Muscle of arm (tissue), 12 donors: Measurements from ENCODE around the gene BYSL. TPM values are rescaled to one million over a fixed set of nuclear protein-coding genes. Genes with fewer than 3 reads are reported as not detected.

Experiments
- DNase-seq: peaks from one replicate; pipeline ENCODE4 v3.0.0-alpha.2; 2013
- polyA plus RNA-seq, 12 donors: library from polyadenylated mRNA; unstranded; fragments of 120-200 nt; gene quantifications; one replicate each; pipeline ENCODE4 v1.2.1, GENCODE V29; 2013; ENCODE audit not compliant: insufficient read length in 12 of 12

The BYSL gene
- polyA plus RNA-seq, 12 donors, result 21.7 to 35.4 (median 32.0) TPM; not detected in 2

DNA sequence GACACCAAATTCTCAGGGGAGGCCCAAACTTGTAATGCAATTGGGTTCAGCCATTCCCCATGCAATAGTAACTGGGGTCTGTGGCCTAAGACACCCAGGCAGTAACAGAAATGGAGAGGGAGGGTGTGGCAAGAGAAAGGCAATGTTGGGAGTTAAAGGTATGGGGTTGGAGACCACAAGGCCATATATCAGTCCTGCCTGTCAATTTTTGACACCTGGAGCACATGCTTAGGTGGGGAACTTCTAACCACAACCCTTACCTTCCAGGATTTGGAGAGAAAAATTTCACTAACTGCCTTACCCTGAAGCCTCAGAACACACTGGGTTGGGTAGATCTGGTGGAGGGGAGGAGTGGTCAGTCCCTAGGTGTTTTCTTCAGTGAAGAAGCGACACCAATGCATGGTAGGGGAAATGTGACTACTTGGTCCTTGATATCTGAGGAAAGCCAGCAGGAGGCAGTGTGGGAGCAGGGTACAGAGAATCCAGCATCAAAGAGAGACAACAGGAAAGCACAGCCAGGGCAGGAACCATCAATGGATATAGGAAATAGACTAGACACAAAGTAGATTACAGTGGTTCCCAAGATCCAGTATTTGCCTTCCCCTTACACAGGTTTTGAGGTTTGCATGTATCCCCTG lies 19.3 kb upstream of the BYSL start:
- DNase-seq, result no peak

DNA sequence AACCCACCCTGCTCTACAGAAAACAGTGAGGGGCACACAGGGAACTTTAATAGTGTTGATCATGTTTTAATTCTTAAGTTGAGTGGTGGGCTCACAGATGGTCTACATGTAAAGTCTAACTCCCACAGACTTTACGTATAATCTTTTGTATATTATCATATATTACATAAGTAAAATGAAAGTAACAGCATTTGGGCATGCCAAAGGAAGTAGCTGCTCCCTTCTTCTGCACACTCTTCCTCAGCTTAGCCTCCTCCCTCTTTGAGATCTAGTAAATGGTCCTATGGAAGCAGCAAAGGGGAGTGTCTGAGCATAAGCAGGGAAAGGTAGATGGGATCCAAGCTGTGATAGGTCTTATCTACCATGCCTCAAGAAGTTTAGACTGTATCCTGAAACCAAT lies 11.6 kb upstream of the BYSL start:
- no peak for DNase-seq

DNA sequence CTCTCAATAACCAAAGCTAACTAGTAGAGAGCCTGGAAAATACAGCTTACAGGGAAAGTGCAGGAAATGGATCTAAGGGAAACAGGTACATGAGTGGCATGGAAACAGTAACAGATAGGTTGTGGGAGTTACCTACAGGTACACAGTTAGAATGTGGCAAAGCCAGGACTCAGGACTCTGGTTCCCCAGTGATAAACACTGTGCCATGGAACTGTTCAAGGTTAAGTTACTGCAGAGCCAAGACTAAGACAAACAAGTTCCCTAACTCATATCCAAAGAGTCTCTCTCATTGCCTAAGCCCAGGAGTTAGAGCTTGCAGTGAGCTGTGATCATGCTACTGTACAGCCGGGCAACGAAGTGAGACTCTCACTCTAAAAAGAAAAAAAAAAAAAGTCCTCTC lies 7.0 kb upstream of the BYSL start:
- no peak for DNase-seq

DNA sequence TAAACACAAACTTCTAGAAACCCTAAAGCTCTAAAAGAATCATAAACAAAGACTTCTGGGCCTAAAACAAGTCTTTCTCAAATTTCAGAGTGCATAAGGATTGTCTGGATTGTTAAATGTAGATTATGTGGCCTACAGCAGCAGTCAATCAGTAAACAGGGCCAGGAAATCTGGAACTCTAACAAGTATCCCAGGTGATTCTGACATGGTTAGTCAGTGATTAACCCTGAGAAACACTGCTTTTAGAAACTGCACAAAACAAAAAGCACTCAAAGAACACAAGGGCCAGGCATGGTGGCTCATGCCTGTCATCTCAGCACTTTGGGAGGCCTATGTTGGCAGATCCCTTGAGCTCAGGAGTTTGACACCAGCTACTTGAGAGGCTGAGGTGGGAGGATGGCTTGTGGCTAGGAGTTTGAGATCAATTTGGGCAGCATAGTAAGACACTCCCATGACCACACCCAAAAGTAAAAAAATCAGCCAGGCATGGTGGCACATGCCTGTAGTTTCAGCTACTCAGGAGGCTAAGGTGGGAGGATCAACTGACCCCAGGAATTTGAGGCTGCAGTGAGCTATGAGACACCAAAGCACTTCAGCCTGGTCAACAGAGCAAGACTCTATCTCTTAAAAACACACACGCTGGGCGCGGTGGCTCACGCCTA lies 6.3 kb upstream of the BYSL start:
- DNase-seq, result no peak

DNA sequence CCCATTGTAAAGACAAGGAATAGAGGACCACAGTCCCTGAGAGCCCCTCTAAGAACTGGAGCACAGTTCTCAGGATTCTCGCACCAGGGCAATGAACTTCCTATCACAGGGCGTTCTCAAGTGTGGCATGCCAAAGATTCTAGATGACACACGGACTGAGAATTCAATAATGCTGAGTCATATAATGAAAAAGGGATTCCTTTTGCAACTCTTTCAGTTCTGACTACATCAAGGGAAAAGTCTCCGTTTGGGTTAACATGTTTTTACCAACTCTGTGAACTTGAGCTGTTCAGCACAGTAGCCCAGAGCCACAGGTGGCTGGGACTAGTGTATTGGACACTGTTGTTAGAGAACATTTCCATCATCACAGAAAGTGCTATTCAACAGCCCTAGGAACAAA lies 3.8 kb upstream of the BYSL start:
- DNase-seq, result no peak

DNA sequence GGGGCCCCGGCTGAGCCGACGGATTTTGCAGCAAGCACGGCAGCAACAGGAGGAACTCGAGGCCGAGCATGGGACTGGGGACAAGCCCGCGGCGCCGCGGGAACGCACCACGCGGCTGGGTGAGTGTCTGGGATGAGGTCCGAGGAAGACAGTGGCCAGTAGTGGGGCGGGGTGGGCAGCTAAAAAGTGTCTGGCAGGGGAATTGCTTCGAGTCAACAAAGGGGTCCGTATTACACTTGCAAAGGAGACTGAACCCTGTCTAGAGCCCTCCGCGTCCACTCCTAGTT lies 356 bp downstream of the BYSL start:
- DNase-seq, result no peak

DNA sequence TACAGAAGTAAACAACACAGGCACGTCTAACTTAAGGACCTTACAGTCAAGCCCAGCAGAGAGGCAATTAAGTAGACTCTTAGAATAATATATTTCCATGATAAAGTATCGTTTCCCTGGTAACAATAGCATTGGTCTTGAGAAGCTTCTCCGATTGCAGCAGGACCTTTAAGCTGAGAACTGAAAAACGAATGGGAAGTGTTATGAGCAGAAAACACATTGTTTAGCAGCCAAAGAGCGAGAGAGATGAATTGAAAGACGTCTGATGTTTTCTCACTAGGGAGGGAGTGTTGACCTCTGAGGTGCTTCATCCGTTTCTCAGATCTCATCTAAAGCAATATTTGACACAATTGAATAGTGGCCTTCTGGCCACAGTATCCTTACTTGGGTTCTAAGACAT lies 855 bp downstream of the BYSL start:
- DNase-seq, result no peak

DNA sequence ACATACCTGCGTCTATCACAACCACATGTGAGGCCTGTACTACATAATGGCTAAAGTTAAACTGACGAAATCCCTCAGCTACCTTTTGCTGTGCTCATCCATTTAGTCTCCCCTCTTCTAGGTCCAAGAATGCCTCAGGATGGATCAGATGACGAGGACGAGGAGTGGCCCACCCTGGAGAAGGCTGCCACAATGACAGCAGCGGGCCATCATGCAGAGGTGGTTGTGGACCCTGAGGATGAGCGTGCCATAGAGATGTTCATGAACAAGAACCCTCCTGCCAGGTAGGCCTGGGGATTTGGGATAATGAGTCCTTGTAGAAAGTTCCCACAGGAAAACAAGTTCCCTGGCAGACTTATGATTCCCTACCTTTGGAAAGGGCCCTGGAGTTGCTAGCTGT lies 6.0 kb downstream of the BYSL start:
- DNase-seq, result no peak

DNA sequence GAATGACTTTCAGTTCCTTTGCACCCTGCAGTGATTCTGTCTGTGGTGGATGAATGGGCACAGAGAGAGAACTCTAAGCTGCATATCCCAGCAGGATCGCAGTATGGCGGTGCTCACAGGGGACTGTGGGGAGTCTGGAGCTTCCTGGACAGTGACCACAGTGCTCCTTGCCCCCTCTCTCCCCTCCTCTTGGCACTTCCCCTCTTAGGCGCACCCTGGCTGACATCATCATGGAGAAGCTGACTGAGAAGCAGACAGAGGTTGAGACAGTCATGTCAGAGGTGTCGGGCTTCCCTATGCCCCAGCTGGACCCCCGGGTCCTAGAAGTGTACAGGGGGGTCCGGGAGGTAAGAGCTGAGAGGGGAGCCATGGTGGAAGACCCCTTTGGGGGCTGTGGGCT lies 8.6 kb downstream of the BYSL start:
- DNase-seq, result no peak

DNA sequence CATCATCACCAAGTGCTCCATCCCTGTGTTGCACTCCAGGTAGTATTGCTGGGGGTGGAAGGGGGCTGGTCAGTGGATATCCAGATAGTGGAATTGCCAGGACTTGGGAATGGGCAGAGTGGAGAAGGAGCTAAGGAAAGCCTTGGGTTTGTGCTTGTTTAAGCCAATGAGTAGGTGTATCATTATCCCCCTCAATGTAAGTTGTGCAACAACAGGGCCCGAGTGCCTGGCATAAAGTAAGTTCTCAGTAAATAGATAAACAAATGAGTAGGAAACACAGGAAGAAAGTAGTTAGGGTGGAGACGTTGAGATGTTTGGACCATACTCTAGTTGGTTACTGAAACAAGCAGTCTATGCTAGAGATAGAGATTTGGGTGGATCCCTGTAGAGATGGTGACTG lies 10.5 kb downstream of the BYSL start:
- DNase-seq, result no peak

DNA sequence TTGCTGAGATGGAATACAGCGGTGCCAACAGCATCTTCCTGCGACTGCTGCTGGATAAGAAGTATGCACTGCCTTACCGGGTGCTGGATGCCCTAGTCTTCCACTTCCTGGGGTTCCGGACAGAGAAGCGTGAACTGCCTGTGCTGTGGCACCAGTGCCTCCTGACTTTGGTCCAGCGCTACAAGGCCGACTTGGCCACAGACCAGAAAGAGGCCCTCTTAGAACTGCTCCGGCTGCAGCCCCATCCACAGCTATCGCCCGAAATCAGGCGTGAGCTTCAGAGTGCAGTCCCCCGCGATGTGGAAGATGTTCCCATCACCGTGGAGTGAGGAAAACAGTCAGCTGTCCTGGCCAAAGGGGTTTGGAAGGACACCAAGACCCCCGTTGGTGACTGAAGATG lies 11.1 kb downstream of the BYSL start:
- no peak for DNase-seq

DNA sequence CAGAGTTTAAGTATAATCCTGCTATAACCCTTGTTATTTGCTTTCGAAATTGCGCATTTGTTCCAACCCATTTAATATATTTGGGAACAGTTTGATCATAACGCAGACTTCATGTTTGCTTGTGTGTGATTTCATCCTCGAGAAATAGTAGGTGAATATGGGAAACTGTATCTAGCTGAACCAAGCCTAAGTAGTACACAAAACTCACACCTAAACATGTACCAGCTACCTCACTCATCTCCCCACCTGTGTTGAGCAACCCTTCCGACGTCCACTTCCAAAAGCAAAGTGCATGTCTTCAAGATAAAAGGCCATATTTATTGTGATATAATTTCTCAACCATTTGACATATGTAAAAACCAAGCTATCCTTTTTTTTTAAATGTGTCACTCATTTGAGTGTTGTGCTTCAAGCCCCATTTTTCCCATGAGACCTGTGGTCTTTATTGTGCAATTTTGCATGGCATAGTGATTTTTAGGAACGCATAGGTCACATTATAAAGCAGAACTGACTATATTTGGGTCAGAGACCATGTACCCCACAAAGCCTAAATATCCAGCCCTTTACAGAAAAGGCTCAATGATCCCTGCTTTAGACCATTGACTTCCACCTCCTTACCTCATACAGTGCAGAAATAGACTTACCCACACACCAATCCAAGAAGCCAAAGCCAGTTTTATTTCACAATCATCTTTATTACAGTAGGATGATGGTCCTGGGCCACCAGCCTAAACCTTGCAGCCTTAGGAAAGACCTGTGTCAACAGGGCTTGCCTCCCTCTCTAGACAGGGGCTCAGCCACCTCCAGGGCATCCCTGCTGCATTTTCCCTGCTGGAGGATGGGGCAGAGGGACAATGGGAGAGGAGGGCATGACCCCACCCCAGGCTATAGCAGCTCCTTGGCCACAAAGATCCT lies 13.2 kb downstream of the BYSL start:
- DNase-seq, result no peak

DNA sequence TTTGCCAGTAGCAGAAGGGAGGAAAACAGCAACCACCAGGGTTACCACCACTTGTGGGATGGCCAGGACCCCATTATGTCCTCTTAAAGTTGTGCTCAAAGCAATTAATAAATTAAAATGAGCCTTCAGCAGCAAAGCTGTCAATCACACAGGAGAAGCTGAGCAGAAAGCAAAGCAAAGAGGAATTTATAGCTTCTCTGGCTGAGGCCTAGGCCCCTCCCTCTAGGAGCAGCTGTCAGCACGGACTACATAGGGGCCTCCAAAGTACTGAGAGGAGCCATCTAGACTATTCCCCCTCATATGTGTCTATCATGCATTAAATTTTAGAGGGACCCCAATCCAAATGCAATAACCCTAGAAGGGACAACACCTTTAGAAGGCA lies 13.9 kb downstream of the BYSL start:
- no peak for DNase-seq

DNA sequence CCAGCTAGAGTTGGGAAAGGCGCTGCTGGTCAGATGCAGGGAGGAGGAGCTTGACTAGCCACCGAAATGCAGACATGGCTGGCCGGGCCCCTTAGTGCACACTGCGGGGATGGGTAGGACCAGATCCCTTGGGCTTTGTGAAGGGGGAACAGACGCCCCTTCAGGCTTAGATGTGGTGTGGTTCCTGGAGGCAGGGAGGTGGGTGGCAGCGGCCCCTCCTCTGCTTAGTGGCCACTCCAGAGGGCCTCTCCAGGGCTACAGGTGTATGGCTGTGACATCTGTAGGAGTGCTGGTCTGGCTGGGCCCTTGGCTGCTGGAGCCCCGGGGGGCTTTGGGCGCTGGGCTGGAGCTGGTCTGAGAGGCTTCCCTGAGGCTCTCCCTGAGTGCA lies 14.4 kb downstream of the BYSL start:
- no peak for DNase-seq

DNA sequence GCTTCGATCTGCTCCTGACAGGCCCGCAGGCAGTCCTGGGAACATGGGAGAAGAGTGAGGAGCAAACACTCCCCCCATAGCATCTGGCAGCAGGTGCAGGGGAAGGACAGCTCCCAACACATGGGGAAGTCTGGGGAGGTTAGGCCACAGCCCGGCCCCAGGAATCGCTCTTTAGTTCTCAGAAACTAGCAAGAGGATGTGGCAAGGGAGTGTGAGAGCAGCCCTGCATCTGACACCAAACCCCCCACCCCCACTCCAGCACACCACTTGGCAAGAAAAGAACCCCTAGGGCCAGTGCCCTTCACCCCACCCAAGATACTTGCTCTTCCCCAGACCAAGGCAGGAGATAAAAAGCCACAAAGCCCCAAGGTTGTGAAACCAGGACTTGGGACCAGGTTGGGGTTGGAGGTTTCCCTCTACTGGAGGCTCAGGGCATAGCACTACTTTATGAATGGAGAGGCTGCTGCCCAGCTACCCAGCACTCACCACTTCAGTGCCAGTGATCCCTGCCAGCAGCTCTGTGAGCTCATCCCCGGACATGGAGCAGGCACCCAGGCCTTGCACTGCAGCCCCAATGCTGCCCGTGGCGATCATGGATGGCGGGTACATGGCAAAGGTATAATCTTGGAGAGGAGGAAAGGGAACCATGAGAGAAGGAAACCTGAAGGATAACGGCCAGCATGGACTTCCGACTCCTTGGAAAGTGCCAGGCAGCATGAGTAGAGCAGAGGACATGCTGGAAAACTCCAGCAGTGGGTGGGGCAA lies 15.0 kb downstream of the BYSL start:
- DNase-seq, result peak; percentile 63

DNA sequence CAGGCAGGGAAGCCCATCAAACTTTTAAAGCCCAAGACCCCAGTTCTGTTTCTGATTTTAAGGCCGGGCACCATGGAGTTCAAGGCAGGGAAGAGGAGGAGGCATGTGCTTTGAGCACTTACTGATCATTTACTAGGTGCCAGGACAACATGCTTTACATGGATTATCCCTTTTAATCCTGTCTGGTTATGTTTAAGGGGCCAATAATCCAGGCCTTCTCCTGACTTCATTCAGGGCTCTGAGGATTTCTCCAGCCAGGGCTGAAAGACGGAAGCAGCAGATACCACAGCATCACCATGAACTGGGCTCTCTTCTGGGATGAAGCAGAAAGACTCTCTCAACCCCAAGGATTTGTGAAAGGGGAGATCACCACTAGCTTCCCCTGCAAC lies 16.2 kb downstream of the BYSL start:
- DNase-seq, result no peak

DNA sequence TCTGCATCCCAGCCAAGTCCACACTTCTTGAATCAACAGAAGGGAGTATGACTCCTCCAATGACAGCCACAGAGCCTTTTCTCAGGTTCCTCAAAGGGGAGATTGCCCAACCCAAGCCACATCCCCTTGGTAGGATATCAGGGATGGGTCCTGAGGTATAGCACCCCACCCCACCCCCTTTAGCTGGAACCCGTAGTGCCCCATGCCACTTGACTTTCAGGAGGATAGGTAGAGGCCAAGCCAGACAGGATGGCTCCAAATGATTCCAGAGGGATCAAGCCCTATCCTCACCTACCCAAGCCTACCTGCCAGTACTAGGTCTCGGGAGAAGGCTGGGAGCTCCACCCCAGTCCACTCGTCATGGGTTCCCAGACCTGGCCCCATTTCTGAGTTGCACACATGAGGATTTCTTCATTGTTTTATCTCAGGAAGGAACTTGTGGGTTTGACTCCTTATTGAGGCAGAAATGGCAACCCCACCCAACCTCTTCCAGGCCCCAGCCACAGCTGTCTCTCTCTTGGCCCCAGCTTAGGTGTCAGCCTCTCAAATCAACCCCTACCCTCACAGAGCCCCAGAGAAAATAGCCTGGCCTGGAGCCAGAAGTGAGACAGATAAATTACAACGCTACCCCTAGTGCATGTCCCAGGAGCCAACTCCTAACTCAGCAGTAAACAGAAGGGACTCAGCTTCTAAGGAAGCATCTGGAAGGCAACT lies 16.7 kb downstream of the BYSL start:
- peak; percentile 23 for DNase-seq

DNA sequence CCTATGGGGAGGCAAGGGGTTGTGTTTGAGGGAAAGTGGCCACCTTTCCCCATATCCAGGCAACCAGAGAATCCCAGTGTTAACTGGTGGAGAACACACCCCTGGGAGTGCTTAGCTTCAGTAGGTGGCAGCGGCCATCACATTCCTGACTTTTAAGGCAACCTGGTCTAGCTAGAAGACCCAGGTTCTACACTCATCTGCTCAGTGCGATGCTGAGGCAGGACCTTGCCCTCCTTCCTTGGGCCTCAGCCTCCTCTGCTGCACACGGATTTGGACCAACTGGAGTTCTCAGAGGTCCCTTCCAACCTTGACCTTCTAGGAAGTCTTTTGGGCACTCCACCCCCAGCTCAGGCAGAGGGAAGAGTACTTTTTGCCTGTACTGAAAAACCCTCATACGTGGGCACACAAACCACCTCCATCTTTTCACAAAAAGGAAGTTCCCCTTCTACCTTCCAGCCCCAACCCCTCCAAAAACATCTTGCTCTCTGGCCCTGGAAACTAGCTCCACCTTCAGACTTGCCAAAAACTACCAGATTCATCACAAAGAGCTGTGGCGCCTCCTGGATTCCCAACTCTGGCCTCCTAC lies 17.4 kb downstream of the BYSL start:
- no peak for DNase-seq

DNA sequence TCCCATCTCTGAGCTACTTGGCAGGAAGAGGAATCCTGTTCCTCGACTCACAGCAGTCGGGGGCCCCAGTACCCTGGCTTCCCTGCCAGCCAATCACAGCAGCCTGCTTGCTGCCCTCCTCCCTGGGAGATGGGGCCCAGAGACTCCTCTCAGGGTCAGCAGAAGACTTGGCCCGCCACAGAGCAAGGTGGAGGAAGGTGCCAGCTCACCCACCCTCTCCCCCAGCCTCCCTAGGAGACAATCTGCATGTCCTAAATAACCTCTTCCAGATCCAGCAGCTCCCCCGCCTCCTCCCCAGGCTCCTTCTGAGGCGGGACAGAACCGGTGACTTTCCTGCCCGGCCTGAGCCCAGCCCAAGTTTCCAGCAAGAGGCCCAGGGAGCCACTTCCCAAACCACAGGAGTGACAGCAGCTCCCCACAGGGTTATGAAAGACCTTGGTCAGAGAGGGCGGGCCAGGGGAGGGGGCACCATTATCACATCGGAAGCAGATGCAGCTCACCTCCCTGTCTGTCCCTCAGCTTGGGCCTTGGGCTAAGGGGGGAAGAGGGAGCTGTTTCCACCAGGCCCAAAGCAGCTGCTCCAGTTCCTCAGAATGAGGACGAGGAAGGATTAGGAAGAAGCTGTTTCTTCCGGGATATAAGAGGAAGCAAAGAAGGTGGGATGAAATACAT lies 18.0 kb downstream of the BYSL start:
- peak; percentile 34 for DNase-seq

DNA sequence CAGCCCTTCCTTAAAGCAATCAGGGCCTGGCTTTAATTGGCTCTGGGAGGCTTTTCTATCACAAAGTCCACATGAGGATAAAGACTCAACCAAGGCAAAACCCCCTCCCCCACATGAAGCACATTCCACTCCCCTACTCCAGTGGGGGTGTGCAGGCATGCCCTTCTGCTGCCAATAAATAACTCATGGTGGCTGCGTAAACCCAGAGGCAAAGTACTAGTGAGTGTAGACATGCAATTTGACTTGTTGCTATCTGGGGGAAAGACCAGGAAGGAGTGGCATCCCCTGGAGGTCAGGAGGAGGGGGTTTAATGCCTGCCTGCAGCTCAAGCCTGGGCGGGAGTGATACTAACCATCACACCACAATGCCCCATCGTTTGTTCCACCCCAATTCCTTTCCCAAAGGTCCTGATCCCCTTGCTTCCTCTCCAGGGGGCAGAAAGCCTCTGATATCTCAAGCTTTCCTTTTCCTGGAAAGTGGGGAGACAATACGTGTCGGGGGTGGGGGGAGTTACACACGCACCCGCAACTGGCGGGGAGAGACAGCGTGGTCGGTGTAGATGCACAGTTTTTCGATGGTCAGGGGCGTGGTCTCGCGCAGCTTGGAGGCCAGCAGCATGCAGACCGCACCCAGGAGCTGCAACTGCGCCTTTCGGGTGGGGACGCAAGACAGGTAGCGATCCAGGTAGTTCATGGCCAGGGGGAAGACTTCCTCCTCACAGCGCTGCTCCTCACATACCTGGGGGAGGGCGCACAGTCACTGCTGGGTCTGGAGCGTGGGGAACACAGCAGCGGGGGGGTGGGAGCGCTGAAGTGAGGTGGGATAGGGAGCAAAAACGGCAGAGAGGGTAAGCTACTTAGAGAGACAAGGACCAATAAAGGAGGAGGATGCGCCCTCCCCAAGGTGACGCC lies 18.8 kb downstream of the BYSL start:
- peak; percentile 23 for DNase-seq
